HG02885 (cell line): ENCODE measurements around the gene TMEM234.
A peak's percentile ranks its signal among the peaks of the same experiment; 100 is the strongest.
"Not testable (repeated sequence)": the region's sequence is repeated elsewhere in the genome, so short reads cannot be mapped to it uniquely, and the experiment has no call there.

Experiments used
- ATAC-seq: cut with Tn5 transposase; IDR thresholded peaks from one replicate; pipeline ENCODE4 v1.9.1; 2021; ENCODE audit warnings: mild to moderate bottlenecking; ENCODE audit not compliant: unreplicated experiment, poor library complexity

The TMEM234 gene

GRCh38 chr1:32221980-32222755, at the start of gene TMEM234, which contains the start of gene EIF3I:
Gene TMEM234 (minus strand): TSS chr1:32222353. CDS start chr1:32222322, 31 bp downstream.
Gene EIF3I (plus strand): TSS chr1:32222407. CDS start chr1:32222442, 35 bp downstream.
- ATAC-seq: peak; percentile 92

DNA sequence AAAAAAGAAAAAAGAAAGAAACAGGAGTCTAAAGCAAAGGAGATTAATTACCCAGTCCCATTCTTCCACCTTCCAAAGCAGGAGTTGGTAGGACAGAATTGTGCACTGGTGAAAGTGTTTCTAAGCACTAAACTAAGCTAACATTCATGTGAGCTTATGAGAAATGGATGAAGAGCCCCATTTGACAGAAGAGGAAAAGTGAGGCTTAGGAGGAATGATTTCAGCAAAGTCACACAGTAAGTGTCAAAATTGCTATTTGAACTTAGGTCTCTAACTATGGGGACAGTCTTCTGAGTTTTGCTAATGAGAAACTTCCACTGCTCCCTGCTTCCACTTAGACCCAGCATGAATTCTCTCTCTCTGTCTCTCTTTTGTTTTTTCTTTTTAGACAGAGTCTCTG, 47.6 kb upstream of the TMEM234 start:
- ATAC-seq: no peak

DNA sequence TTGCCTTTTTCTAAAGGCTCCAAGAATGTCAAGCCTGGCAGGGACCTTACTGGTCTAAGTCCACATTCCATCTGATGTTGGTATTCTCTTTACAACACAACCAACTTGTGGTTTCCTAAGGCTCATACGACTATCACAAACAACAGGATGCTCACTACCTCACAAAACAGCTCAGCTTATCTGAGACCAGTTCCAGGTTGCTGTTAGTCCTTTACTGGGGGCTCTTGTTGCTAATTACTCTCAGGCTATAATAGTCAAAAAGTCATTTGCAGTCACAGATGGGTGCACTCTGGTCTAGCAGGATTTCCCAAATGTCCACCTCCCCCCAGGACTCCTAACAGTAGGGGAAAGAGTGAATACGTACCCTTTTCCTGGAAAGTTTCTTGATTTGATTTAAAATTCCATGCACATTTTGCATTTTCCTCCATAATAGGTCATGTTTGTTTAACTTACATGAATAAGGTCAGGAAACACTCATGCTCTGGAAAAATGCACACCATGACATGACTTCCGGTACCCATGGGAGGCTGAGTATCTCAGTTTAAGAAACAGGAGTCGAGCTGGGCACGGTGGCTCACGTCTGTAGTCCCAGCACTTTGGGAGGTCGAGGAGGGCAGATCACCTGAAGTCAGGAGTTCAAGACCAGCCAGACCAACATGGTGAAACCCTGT, 44.9 kb upstream of the TMEM234 start:
- no peak for ATAC-seq

DNA sequence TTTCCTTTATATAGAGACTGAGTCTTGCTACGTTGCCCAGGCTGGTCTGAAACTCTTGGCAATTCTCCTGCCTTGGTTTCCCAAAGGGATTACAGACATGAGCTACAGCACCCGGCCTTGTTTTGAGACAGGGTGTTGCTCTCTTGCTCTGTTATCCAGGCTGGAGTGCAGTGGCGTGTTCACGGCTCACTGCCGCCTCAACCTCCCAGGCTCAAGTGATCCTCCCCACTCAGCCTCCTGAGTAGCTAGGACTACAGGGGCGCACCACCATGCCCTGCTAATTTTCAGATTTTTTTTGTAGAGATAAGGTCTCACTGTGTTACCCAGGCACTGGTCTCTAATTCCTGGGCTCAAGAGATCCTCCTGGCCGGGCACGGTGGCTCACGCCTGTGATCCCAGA, 43.7 kb upstream of the TMEM234 start:
- ATAC-seq: no peak

DNA sequence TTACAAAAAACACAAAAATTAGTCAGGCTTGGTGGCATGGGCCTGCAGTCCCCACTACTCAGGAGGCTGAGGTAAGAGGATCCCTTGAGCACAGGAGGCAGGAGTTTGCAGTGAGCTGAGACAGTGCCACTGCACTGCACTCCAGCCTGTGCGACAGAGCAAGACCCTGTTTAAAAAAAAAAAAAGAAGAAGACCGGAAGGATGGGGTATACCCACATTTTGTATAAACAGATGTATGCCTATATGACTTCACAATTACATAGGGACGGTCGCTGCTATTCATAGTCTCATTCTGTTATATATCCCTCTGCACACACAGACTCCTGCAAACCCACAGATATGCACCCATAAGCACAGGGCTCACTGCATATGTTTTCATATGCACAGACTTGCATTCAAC, 41.6 kb upstream of the TMEM234 start:
- ATAC-seq: no peak

DNA sequence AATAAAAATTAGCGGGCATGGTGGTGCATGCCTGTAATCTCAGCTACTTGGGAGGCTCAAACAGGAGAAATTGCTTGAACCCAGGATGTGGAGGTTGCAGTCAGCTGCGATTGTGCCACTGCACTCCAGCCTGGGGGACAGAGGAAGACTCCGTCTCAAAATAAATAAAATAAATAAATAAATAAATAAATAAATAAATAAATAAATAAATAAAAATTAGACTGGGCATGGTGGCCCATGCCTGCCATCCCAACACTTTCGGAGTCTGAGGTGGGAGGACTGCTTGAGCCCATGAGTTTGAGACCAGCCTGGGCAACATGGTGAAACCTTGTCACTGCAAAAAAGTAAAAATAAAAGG, 41.1 kb upstream of the TMEM234 start:
- ATAC-seq: not testable (repeated sequence)

DNA sequence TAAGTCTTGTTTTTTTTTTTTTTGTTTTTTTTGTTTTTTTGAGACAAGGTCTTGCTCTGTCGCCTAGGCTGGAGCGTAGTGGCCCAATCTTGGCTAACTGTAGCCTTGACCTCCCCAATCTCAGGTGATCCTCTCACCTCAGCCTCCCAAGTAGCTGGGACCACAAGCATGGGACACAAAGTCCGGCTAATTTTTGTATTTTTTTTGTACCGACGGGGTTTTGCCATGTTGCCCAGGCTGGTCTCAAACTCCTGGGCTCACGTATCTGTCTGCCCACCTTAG, 35.0 kb upstream of the TMEM234 start:
- no peak for ATAC-seq

DNA sequence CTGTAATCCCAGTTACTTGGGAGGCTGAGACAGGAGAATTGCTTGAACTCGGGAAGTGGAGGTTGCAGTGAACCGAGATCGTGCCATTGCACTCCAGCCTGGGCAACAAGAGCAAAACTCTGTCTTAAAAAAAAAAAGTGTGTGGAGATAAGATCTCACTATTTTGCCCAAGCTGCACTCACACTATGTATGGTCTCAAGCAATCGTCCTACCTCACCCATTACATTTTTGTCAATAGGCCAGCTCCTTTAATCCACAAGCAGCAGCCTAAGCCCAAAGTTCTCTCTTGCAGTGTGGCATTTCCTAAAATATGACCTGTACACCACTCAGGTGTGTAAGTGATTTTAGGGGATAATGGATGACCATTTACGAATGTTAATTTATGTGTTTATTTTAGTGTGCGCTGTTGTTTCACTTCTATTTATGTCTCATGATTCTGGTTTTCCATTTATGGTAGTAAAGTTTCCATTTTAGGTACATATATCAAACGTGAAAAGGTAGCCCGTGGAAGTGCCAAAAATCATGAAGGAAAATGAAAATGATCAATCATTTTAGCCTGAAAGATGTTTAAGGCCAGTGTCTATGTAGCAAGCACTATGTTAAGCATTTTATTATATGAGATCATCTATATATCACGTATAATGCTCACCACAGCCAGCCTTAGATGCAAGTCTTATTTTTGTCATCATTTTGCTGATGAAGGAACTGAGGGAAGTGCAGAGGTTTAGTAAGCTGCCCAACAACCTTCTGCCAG, 34.5 kb upstream of the TMEM234 start:
- ATAC-seq: no peak

GRCh38 chr1:32255072-32256071, 33.2 kb upstream of the TMEM234 start:
- no peak for ATAC-seq

- ATAC-seq: no peak
Measured at GRCh38 chr1:32250893-32251716, 29.0 kb upstream of the TMEM234 start, which contains the start of gene LCK. Gene LCK (plus strand): TSS chr1:32251265. CDS start chr1:32274330, 23,065 bp downstream.

GRCh38 chr1:32249831-32250525, 27.8 kb upstream of the TMEM234 start:
- ATAC-seq: peak; percentile 62

- peak; percentile 41 for ATAC-seq
Measured at GRCh38 chr1:32247983-32248889, 26.1 kb upstream of the TMEM234 start.

- no peak for ATAC-seq
Measured at GRCh38 chr1:32247452-32247851, 25.3 kb upstream of the TMEM234 start.

- no peak for ATAC-seq
Measured at GRCh38 chr1:32246888-32247273, 24.7 kb upstream of the TMEM234 start, which contains the start of gene FAM167B. Gene FAM167B (plus strand): TSS chr1:32247222. CDS start chr1:32247422, 200 bp downstream.

DNA sequence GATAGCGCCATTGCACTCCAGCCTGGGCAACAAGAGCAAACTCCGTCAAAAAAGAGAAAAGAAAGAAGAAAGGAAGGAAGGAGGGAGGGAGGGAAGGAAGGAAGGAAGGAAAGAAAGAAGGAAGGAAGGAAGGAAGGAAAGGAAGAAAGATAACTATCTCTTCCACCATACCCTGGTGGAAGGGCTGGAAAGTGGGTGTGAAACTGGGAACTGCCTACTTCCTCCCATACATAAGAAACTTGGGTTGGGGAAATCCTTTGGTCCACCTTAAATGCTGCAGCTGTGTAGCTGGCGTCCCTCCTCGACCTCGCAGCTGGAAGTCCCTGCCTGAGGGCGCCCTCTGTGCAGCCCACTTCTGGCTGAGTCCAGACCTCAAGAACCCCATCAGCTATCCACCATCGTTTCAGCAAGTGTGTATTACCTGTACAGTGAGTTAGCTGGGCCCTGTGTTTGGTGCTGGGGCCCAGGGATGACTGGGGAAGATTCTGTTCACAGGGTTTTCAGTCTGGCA, 20.2 kb upstream of the TMEM234 start:
- ATAC-seq: no peak

GRCh38 chr1:32241001-32241763, 19.0 kb upstream of the TMEM234 start:
- no peak for ATAC-seq
